ENCODE measurements around the gene JAZF1.

Gene JAZF1

DNA sequence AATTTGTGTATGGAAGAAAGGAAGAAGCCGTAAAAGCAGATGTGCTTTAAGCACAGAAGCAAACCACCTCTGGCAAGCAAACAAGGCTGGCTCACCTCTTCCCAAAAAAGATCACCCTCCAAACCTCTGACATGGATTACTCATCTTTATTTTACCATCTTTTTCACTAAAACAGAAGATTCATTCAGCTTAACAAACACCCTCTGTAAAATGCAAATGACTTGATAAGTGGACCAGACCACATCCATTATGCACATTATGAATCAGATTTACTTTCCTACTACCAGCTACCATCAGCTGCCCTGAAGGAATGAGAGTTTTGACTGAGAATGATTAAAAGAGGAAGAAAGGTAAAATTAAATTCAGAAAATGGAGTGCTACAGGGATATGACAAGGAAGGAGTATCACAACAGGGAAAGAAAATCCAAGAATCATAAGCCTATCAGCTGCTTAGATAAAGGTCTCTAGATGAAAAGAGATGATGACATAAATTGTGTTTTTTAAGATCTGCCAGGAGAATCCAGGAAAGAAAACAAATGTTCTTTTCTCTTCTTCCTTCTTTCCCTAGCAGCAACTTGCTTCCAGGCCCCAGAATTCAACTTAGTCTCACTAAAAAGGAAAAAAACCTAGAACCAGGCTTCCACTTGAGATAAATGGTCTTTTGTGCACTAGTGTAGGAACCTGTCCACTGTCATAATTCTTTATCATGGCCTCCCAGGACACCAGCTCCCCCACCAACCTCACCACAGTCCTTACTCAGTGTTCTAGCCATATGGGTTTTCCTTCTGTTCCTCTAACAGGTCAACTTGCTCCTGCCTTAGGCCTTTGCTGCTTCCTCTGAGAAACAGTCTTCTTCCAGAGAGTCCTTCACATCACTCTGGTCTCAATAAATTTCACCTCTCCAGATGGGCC is 47.4 kb downstream of the JAZF1 start:
- Histone ChIP-seq H3K4me1 (ENCODE audit: control insufficient read depth in 5 of 5, insufficient read depth in 5 of 5, low read length in 5 of 5) (peaks cover 0 to 13% (median 6%) of the 10 kb centered on the region in 5 donors), H3K4me3 (ENCODE audit: low read depth in 1 of 5, low read length in 5 of 5) (no peak overlapping the region), H3K9me3 (ENCODE audit: control insufficient read depth in 5 of 5, low read length in 5 of 5) (no peaks in the 10 kb centered on the region), H3K27me3 (ENCODE audit: control insufficient read depth in 5 of 5, insufficient read depth in 4 of 5, low read length in 5 of 5) (no peaks in the 10 kb centered on the region), H3K36me3 (ENCODE audit: control insufficient read depth in 5 of 5, insufficient read depth in 5 of 5, low read length in 5 of 5) (peaks cover 0 to 4% (median 0%) of the 10 kb centered on the region in 5 donors), H3K9ac (ENCODE audit: low read length in 5 of 5) (no peak overlapping the region), H3K27ac (ENCODE audit: low read depth, low read length) (no peak overlapping the region)

DNA sequence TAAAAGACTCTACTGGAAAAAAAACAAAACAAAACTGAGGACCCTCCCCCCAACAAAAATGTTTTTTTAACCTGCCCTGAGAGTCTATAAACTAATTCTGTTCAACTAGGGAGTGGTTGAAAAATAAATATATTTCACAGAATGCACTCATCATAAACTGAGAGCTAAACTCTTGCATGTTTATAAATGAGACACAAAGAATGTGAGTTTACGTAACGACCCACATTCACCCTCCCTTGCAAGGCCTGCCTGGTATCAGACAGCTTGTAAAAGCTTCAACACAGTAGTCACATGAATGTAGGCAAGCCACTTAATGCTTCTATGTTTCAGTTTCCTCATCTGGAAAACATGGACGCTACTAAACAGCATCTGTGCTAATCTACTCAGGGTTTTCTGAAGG is 50.3 kb downstream of the JAZF1 start:
- no peak overlapping the region for H3K4me3 ChIP-seq (ENCODE audit: low read depth in 1 of 5, low read length in 5 of 5)
- H3K36me3 ChIP-seq (ENCODE audit: control insufficient read depth in 5 of 5, insufficient read depth in 5 of 5, low read length in 5 of 5): no peaks in the 10 kb centered on the region
- no peak overlapping the region for H3K27ac ChIP-seq (ENCODE audit: low read depth, low read length)
- H3K9me3 ChIP-seq (ENCODE audit: control insufficient read depth in 5 of 5, low read length in 5 of 5): no peaks in the 10 kb centered on the region
- H3K4me1 ChIP-seq (ENCODE audit: control insufficient read depth in 5 of 5, insufficient read depth in 5 of 5, low read length in 5 of 5): peaks cover 0 to 12% (median 8%) of the 10 kb centered on the region in 5 donors
- no peak overlapping the region for H3K9ac ChIP-seq (ENCODE audit: low read length in 5 of 5)
- H3K27me3 ChIP-seq (ENCODE audit: control insufficient read depth in 5 of 5, insufficient read depth in 4 of 5, low read length in 5 of 5): no peaks in the 10 kb centered on the region

DNA sequence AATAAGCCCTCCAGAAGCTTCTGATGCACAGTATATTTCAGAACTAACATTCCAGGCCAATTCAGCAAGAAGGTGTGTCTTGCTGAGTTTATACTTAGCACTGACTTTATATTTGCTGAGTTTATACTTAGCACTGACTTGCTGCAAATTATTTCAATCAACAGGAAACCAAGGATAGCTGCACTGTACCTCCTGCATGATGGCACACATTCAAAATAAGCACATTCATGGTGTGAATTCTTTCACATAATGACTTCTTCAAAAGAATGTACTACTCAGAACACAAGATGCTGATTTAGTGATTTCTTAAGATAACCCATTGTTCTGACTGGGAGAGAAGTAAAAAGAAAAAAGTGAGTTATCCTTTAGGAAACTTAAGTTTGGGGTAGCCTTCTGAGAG is 52.0 kb downstream of the JAZF1 start:
- Histone ChIP-seq H3K9me3 (ENCODE audit: control insufficient read depth in 5 of 5, low read length in 5 of 5) (no peaks in the 10 kb centered on the region), H3K27me3 (ENCODE audit: control insufficient read depth in 5 of 5, insufficient read depth in 4 of 5, low read length in 5 of 5) (no peaks in the 10 kb centered on the region), H3K4me1 (ENCODE audit: control insufficient read depth in 5 of 5, insufficient read depth in 5 of 5, low read length in 5 of 5) (peaks cover 0 to 8% (median 2%) of the 10 kb centered on the region in 5 donors), H3K27ac (ENCODE audit: low read depth, low read length) (no peak overlapping the region), H3K4me3 (ENCODE audit: low read depth in 1 of 5, low read length in 5 of 5) (no peak overlapping the region), H3K36me3 (ENCODE audit: control insufficient read depth in 5 of 5, insufficient read depth in 5 of 5, low read length in 5 of 5) (no peaks in the 10 kb centered on the region), H3K9ac (ENCODE audit: low read length in 5 of 5) (no peak overlapping the region)

DNA sequence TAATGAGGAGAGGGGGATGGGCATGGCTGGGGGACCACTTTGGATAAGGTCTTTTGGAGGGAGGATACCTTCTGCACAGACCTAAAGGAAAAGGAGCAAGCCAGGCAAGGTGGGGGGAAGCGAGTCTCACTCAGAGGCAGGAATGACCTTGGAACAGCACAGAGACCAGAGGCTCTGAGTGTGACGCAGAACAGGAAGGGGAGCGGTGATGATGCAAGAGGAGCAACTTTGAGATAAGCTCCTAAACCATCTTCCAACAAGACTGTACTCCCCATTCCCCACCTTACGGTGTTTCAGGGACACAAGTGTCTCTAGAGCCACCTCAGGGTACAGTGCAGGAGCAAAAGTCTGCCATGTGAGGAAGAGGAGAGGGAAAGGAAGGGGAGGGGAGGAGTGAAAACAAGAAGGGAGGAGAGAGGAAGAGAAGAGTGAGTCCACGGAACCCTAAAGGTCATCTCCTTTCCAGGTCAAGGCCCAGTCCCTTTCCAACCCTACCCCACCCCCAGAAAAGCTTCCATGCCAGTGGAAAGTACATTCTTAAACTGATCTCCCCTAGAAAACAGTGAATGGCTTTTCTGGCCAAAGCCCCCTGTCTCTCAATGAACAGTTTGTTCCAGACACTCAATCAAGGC is 54.1 kb downstream of the JAZF1 start:
- H3K27ac ChIP-seq (ENCODE audit: low read depth, low read length): no peak overlapping the region
- H3K27me3 ChIP-seq (ENCODE audit: control insufficient read depth in 5 of 5, insufficient read depth in 4 of 5, low read length in 5 of 5): no peaks in the 10 kb centered on the region
- peaks cover 0 to 6% (median 2%) of the 10 kb centered on the region in 5 donors for H3K4me1 ChIP-seq (ENCODE audit: control insufficient read depth in 5 of 5, insufficient read depth in 5 of 5, low read length in 5 of 5)
- H3K36me3 ChIP-seq (ENCODE audit: control insufficient read depth in 5 of 5, insufficient read depth in 5 of 5, low read length in 5 of 5): no peaks in the 10 kb centered on the region
- H3K9me3 ChIP-seq (ENCODE audit: control insufficient read depth in 5 of 5, low read length in 5 of 5): no peaks in the 10 kb centered on the region
- H3K4me3 ChIP-seq (ENCODE audit: low read depth in 1 of 5, low read length in 5 of 5): no peak overlapping the region
- no peak overlapping the region for H3K9ac ChIP-seq (ENCODE audit: low read length in 5 of 5)

DNA sequence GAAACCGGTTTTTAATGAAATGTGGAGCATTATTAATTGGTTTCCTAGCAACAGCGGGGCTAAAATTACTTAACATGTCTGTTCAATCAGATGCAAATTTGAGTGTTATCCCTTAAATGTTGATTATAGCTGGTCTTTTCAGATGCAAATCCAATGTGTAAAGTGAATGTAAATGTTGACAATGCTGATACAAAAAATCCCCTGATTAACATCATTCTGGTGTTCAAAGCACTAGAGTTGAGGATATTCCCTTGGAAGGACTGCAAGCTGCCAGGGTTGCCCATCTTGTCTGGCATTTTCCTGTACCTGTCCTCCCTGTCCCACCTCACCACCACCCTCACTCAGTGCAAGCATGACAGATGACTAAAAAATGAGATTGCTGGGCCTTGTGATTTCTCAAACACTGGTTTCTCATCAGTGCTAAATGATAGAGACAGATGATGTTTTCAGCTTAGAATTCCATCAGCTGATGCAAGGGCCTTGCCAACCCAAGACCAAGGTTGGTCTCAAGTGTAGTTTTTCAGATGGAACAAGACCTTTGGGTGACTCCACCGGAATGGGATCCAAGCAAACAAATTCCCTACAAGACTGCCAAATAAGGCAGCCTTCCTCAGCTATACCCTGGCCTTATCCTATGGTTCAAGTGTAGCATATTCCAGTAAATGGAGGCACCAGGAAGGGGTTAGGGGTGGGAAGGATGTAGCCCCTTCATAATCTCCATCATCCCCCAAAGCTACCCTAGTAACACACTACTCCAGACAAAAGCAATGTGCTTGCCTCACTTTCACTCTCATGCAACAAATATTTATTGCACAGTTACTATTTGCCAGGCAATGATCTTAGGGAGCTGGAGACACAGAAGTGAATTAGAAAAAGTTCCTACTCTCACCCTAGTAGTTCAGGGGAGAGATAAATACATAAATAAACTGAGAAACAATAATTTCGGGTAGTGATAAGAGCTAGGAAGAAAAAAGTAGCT is 54.9 kb downstream of the JAZF1 start:
- H3K9me3 ChIP-seq (ENCODE audit: control insufficient read depth in 5 of 5, low read length in 5 of 5): no peaks in the 10 kb centered on the region
- no peaks in the 10 kb centered on the region for H3K27me3 ChIP-seq (ENCODE audit: control insufficient read depth in 5 of 5, insufficient read depth in 4 of 5, low read length in 5 of 5)
- H3K4me1 ChIP-seq (ENCODE audit: control insufficient read depth in 5 of 5, insufficient read depth in 5 of 5, low read length in 5 of 5): peaks cover 0 to 6% (median 2%) of the 10 kb centered on the region in 5 donors
- no peaks in the 10 kb centered on the region for H3K36me3 ChIP-seq (ENCODE audit: control insufficient read depth in 5 of 5, insufficient read depth in 5 of 5, low read length in 5 of 5)
- H3K4me3 ChIP-seq (ENCODE audit: low read depth in 1 of 5, low read length in 5 of 5): no peak overlapping the region
- no peak overlapping the region for H3K27ac ChIP-seq (ENCODE audit: low read depth, low read length)
- no peak overlapping the region for H3K9ac ChIP-seq (ENCODE audit: low read length in 5 of 5)

DNA sequence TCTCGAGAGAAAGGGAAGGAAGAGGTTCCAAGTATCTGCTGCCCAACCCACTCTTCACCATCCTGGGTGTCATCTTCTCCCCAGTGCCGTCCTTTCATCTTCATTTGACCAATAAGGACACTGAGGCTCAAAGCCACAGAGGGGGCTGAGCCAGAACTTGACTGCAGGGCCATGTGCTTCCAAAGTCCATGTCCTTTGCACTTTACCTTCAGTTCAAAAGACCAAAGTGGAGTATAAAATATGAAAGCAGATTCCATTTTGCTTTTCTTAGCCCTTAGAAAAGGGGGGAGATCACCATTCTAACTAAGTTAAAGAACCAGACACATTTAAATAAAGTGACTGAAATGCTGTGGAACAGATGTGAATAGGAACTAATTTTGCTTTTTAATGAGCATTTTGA is 56.2 kb downstream of the JAZF1 start:
- Histone ChIP-seq H3K27me3 (ENCODE audit: control insufficient read depth in 5 of 5, insufficient read depth in 4 of 5, low read length in 5 of 5) (no peaks in the 10 kb centered on the region), H3K9me3 (ENCODE audit: control insufficient read depth in 5 of 5, low read length in 5 of 5) (no peaks in the 10 kb centered on the region), H3K4me1 (ENCODE audit: control insufficient read depth in 5 of 5, insufficient read depth in 5 of 5, low read length in 5 of 5) (peaks cover 0 to 6% (median 2%) of the 10 kb centered on the region in 5 donors), H3K4me3 (ENCODE audit: low read depth in 1 of 5, low read length in 5 of 5) (no peak overlapping the region), H3K27ac (ENCODE audit: low read depth, low read length) (no peak overlapping the region), H3K9ac (ENCODE audit: low read length in 5 of 5) (no peak overlapping the region), H3K36me3 (ENCODE audit: control insufficient read depth in 5 of 5, insufficient read depth in 5 of 5, low read length in 5 of 5) (no peaks in the 10 kb centered on the region)

DNA sequence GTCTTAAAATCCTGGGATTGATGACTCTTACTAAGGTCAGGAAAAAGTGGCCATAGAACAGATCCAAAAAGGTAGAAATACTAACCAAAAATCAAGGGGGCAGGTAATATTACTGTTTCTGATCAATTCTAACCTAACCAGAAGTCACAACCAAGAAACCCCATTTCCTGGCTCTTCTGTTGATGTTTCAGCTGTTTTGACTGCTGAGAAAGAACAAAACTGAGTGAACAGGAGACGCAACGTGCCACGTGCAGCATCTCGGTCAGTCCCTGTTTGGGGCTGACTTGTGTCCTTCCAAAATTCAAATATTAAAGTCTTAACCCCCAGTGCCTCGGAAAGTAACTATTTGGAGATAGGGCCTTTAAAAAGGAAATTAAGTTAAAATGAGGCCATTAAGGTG is 56.8 kb downstream of the JAZF1 start:
- no peaks in the 10 kb centered on the region for H3K27me3 ChIP-seq (ENCODE audit: control insufficient read depth in 5 of 5, insufficient read depth in 4 of 5, low read length in 5 of 5)
- no peak overlapping the region for H3K9ac ChIP-seq (ENCODE audit: low read length in 5 of 5)
- H3K4me1 ChIP-seq (ENCODE audit: control insufficient read depth in 5 of 5, insufficient read depth in 5 of 5, low read length in 5 of 5): peaks cover 0 to 6% (median 2%) of the 10 kb centered on the region in 5 donors
- H3K27ac ChIP-seq (ENCODE audit: low read depth, low read length): no peak overlapping the region
- H3K9me3 ChIP-seq (ENCODE audit: control insufficient read depth in 5 of 5, low read length in 5 of 5): no peaks in the 10 kb centered on the region
- H3K36me3 ChIP-seq (ENCODE audit: control insufficient read depth in 5 of 5, insufficient read depth in 5 of 5, low read length in 5 of 5): no peaks in the 10 kb centered on the region
- H3K4me3 ChIP-seq (ENCODE audit: low read depth in 1 of 5, low read length in 5 of 5): no peak overlapping the region

DNA sequence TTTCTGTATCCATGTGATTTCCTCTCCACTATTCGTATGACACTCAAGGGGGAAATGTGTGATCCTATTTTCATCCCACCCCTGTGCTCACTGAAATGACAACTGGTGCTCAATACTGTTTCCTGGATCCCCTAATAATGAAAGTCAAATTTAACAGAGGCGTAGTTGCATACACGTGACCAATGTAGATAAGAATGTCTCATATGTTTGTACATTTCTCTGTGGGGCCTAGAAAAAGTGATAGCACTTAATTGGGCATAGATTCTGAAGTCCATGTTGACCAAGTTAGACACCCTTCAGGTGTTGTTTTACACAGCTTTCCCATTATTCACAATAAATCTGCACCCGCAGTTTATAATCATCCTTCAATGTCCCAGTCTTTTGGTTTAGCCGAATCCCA is 59.1 kb downstream of the JAZF1 start:
- Histone ChIP-seq H3K27me3 (ENCODE audit: control insufficient read depth in 5 of 5, insufficient read depth in 4 of 5, low read length in 5 of 5) (no peaks in the 10 kb centered on the region), H3K27ac (ENCODE audit: low read depth, low read length) (no peak overlapping the region), H3K36me3 (ENCODE audit: control insufficient read depth in 5 of 5, insufficient read depth in 5 of 5, low read length in 5 of 5) (no peaks in the 10 kb centered on the region), H3K4me1 (ENCODE audit: control insufficient read depth in 5 of 5, insufficient read depth in 5 of 5, low read length in 5 of 5) (peaks cover 0 to 6% (median 2%) of the 10 kb centered on the region in 5 donors), H3K9me3 (ENCODE audit: control insufficient read depth in 5 of 5, low read length in 5 of 5) (no peaks in the 10 kb centered on the region), H3K9ac (ENCODE audit: low read length in 5 of 5) (no peak overlapping the region), H3K4me3 (ENCODE audit: low read depth in 1 of 5, low read length in 5 of 5) (no peak overlapping the region)

DNA sequence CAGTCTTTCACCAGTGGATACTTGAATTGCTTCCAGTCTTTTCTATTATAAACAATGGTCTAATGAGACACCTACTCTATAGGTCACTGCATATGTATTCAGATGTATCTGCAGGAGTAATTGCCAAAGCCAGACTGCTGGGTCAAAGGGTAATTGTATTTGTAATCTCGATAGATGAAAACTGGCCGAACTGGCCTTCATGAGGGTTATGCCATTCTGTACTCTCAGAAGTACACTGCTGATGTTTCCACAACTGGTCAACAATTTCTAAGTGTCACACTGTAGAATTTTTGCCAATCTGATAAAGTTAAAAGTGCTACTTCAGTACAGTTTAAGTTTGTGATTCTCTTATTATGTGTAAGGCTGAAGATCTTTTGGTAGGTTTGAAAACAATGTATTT is 64.6 kb downstream of the JAZF1 start:
- no peak overlapping the region for H3K9ac ChIP-seq (ENCODE audit: low read length in 5 of 5)
- peaks cover 0 to 11% (median 8%) of the 10 kb centered on the region in 5 donors for H3K4me1 ChIP-seq (ENCODE audit: control insufficient read depth in 5 of 5, insufficient read depth in 5 of 5, low read length in 5 of 5)
- H3K9me3 ChIP-seq (ENCODE audit: control insufficient read depth in 5 of 5, low read length in 5 of 5): no peaks in the 10 kb centered on the region
- H3K36me3 ChIP-seq (ENCODE audit: control insufficient read depth in 5 of 5, insufficient read depth in 5 of 5, low read length in 5 of 5): no peaks in the 10 kb centered on the region
- no peak overlapping the region for H3K27ac ChIP-seq (ENCODE audit: low read depth, low read length)
- no peak overlapping the region for H3K4me3 ChIP-seq (ENCODE audit: low read depth in 1 of 5, low read length in 5 of 5)
- no peaks in the 10 kb centered on the region for H3K27me3 ChIP-seq (ENCODE audit: control insufficient read depth in 5 of 5, insufficient read depth in 4 of 5, low read length in 5 of 5)
